Peyer's patch (tissue), 4 donors: Measurements from ENCODE around the gene KCNA1. TPM values are rescaled to one million over a fixed set of nuclear protein-coding genes. Genes with fewer than 3 reads are reported as not detected.
"Not testable (repeated sequence)": the region's sequence is repeated elsewhere in the genome, so short reads cannot be mapped to it uniquely, and the experiment has no call there.

ENCODE experiments used
- DNase-seq, 3 donors: peaks; one replicate each; pipeline ENCODE4 v3.0.0-alpha.2; 2017 to 2019
- H3K27ac ChIP-seq, 4 donors: fragments of 200-600 bp; sonication (generic); one replicate each; pipeline ENCODE4 v1.5.1; 2016 to 2019
- H3K27me3 ChIP-seq, 2 donors: fragments of 200-600 bp; sonication (generic); one replicate each; pipeline ENCODE4 v1.5.1; 2019
- H3K36me3 ChIP-seq, 3 donors: fragments of 200-600 bp; sonication (generic); one replicate each; pipeline ENCODE4 v1.5.1; 2016 to 2019
- H3K4me1 ChIP-seq, 4 donors: fragments of 200-600 bp; sonication (generic); one replicate each; pipeline ENCODE4 v1.5.1; 2016 to 2019
- H3K4me3 ChIP-seq, 4 donors: fragments of 200-600 bp; sonication (generic); 1 replicate in 3 of 4; 2 replicates in 1 of 4; pipeline ENCODE4 v1.5.1; 2016 to 2019; ENCODE audit warnings: mild to moderate bottlenecking in 1 of 4
- H3K9me3 ChIP-seq, 4 donors: fragments of 200-600 bp; sonication (generic); one replicate each; pipeline ENCODE4 v1.5.1; 2016 to 2019; ENCODE audit warnings: mild to moderate bottlenecking in 1 of 4
- CTCF ChIP-seq, 6 experiments: fragments of 450-650 bp in 4 of 6; fragments of 200-600 bp in 2 of 6; sonication (generic) in 1 of 6; IDR thresholded peaks; one replicate each; pipeline ENCODE4 v1.5.1; 2017 to 2019; ENCODE audit warnings: antibody characterized with exemption in 6 of 6, mild to moderate bottlenecking in 3 of 6, moderate library complexity in 1 of 6
- POLR2A ChIP-seq, 2 donors: fragments of 450-650 bp; IDR thresholded peaks; one replicate each; pipeline ENCODE4 v1.5.1; 2017; ENCODE audit warnings: antibody characterized with exemption in 2 of 2, mild to moderate bottlenecking in 2 of 2, moderate library complexity in 2 of 2
- total RNA-seq, 4 donors: library from RNA; depleted of rRNA; stranded (reverse); fragments of >200 nt; gene quantifications; one replicate each; pipeline ENCODE4 v1.1.0, GENCODE V29; 2016

The KCNA1 gene
- total RNA-seq, 4 donors from 2014 or later: not detected

- TF ChIP-seq CTCF (IDR thresholded peaks at IDR 0.05) (no peak), POLR2A (IDR thresholded peaks at IDR 0.05) (no peak)
- Histone ChIP-seq H3K4me3 (no peak overlapping the region), H3K36me3 (no peaks in the 10 kb centered on the region), H3K27ac (no peak overlapping the region), H3K4me1 (no peaks in the 10 kb centered on the region), H3K9me3 (no peaks in the 10 kb centered on the region), H3K27me3 (no peaks in the 10 kb centered on the region)
- DNase-seq: no peak
Observed at GRCh38 chr12:4866299-4866698, 43.4 kb upstream of the KCNA1 start.

GRCh38 chr12:4867384-4867783, 42.3 kb upstream of the KCNA1 start:
- Histone ChIP-seq H3K4me3 (no peak overlapping the region), H3K36me3 (no peaks in the 10 kb centered on the region), H3K4me1 (no peaks in the 10 kb centered on the region), H3K27ac (no peak overlapping the region), H3K9me3 (no peaks in the 10 kb centered on the region), H3K27me3 (no peaks in the 10 kb centered on the region)
- no peak for TF ChIP-seq POLR2A (IDR thresholded peaks at IDR 0.05)
- no peak for TF ChIP-seq CTCF (IDR thresholded peaks at IDR 0.05)
- DNase-seq: no peak

- Histone ChIP-seq H3K27me3 (no peaks in the 10 kb centered on the region), H3K4me3 (no peak overlapping the region), H3K27ac (no peak overlapping the region), H3K9me3 (no peaks in the 10 kb centered on the region), H3K4me1 (no peaks in the 10 kb centered on the region), H3K36me3 (no peaks in the 10 kb centered on the region)
- no peak for DNase-seq
- no peak for TF ChIP-seq CTCF (IDR thresholded peaks at IDR 0.05)
- no peak for TF ChIP-seq POLR2A (IDR thresholded peaks at IDR 0.05)
Observed at GRCh38 chr12:4870423-4870822, 39.3 kb upstream of the KCNA1 start.

GRCh38 chr12:4871514-4871913, 38.2 kb upstream of the KCNA1 start:
- no peak for TF ChIP-seq POLR2A (IDR thresholded peaks at IDR 0.05)
- no peak for TF ChIP-seq CTCF (IDR thresholded peaks at IDR 0.05)
- no peaks in the 10 kb centered on the region for H3K27me3 ChIP-seq
- H3K27ac ChIP-seq: no peak overlapping the region
- H3K9me3 ChIP-seq: no peaks in the 10 kb centered on the region
- no peak for DNase-seq
- no peaks in the 10 kb centered on the region for H3K4me1 ChIP-seq
- H3K36me3 ChIP-seq: no peaks in the 10 kb centered on the region
- H3K4me3 ChIP-seq: no peak overlapping the region

GRCh38 chr12:4873947-4874346, 35.8 kb upstream of the KCNA1 start:
- no peaks in the 10 kb centered on the region for H3K9me3 ChIP-seq
- DNase-seq: no peak
- no peaks in the 10 kb centered on the region for H3K36me3 ChIP-seq
- no peak overlapping the region for H3K27ac ChIP-seq
- no peaks in the 10 kb centered on the region for H3K4me1 ChIP-seq
- no peaks in the 10 kb centered on the region for H3K27me3 ChIP-seq
- TF ChIP-seq POLR2A (IDR thresholded peaks at IDR 0.05): no peak
- no peak overlapping the region for H3K4me3 ChIP-seq

GRCh38 chr12:4874671-4875070, 35.0 kb upstream of the KCNA1 start:
- Histone ChIP-seq H3K27ac (no peak overlapping the region), H3K4me3 (no peak overlapping the region), H3K9me3 (peaks cover 0 to 7% (median 0%) of the 10 kb centered on the region in 4 donors), H3K4me1 (no peaks in the 10 kb centered on the region), H3K27me3 (no peaks in the 10 kb centered on the region), H3K36me3 (no peaks in the 10 kb centered on the region)
- TF ChIP-seq POLR2A (IDR thresholded peaks at IDR 0.05) (no peak), CTCF (IDR thresholded peaks at IDR 0.05) (no peak)
- DNase-seq: no peak

- H3K27me3 ChIP-seq, H3K27ac ChIP-seq, H3K4me3 ChIP-seq, H3K36me3 ChIP-seq, H3K4me1 ChIP-seq, H3K9me3 ChIP-seq, DNase-seq: not testable (repeated sequence)
Observed at GRCh38 chr12:4879481-4879880, 30.2 kb upstream of the KCNA1 start.
